IgD-negative memory B cell (primary cell): ENCODE measurements around the gene NRM. TPM values are rescaled to one million over a fixed set of nuclear protein-coding genes. Genes with fewer than 3 reads are reported as not detected.

Experiments used
- H3K27ac Mint-ChIP-seq, 3 donors: one replicate each; pipeline ENCODE4 v1.8.0; 2020 to 2022; ENCODE audit warnings: mild to moderate bottlenecking in 3 of 3, mixed read lengths in 3 of 3, moderate library complexity in 1 of 3
- H3K27me3 Mint-ChIP-seq: one replicate; pipeline ENCODE4 v1.8.0; 2021; ENCODE audit warnings: mixed read lengths
- H3K36me3 Mint-ChIP-seq: one replicate; pipeline ENCODE4 v1.8.0; 2020; ENCODE audit warnings: mild to moderate bottlenecking, mixed read lengths
- H3K4me1 Mint-ChIP-seq, 3 donors: one replicate each; pipeline ENCODE4 v1.8.0; 2020 to 2022; ENCODE audit warnings: mixed read lengths in 3 of 3, mild to moderate bottlenecking in 1 of 3
- H3K4me3 Mint-ChIP-seq, 4 donors: one replicate each; pipeline ENCODE4 v1.8.0; 2020 to 2022; ENCODE audit warnings: mild to moderate bottlenecking in 4 of 4, mixed read lengths in 4 of 4, moderate library complexity in 3 of 4
- H3K9me3 Mint-ChIP-seq, 3 donors: one replicate each; pipeline ENCODE4 v1.8.0; 2020 to 2021; ENCODE audit warnings: mixed read lengths in 3 of 3, mild to moderate bottlenecking in 1 of 3
- polyA plus RNA-seq: library from polyadenylated mRNA; unstranded; fragments of 300-500 nt; fragmentation: Illumina TruSeq; gene quantifications from one replicate; pipeline ENCODE4 v1.2.3, GENCODE V29; 2021

Gene NRM
- polyA plus RNA-seq, 1 donor from 2014 or later, result 56.1 TPM

DNA sequence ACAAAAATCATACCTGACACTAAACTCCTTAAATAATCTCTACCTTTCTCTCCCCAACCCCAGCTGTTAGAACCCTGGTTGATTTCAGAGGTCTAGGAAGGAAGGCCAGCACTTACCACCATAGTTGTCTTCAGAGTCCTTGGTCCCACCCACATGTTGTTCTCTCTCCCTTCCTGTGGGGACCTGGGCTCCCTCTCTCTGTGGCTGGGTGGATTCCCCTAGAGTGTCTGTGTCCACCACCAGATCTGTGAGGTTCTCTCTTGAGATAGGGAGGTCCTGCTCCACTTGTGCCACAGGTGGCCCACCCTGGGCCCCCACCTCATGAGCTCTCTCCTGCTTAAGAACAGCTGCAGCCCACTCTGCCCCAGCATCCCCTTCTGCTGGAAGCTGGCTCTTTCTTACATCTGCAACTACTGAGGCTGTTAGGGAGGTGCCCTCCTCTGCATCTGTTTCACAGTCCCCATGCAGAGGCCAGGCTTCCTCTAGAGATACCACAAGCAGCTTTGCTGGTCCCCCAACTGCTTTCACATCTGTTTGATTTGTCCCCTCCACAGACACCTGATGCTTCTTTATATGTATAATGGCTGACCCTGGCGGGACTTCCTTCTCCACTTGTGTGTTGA is 21.1 kb upstream of the NRM start:
- H3K4me1 Mint-ChIP-seq, result peaks cover 19 to 33% (median 29%) of the 10 kb centered on the region in 3 donors
- H3K27ac Mint-ChIP-seq, result no peak overlapping the region
- no peaks in the 10 kb centered on the region for H3K9me3 Mint-ChIP-seq
- H3K4me3 Mint-ChIP-seq, result peak overlapping the region in 1 of 4 donors; percentile 17
- H3K27me3 Mint-ChIP-seq, result no peaks in the 10 kb centered on the region
- peaks cover 12% of the 10 kb centered on the region for H3K36me3 Mint-ChIP-seq

DNA sequence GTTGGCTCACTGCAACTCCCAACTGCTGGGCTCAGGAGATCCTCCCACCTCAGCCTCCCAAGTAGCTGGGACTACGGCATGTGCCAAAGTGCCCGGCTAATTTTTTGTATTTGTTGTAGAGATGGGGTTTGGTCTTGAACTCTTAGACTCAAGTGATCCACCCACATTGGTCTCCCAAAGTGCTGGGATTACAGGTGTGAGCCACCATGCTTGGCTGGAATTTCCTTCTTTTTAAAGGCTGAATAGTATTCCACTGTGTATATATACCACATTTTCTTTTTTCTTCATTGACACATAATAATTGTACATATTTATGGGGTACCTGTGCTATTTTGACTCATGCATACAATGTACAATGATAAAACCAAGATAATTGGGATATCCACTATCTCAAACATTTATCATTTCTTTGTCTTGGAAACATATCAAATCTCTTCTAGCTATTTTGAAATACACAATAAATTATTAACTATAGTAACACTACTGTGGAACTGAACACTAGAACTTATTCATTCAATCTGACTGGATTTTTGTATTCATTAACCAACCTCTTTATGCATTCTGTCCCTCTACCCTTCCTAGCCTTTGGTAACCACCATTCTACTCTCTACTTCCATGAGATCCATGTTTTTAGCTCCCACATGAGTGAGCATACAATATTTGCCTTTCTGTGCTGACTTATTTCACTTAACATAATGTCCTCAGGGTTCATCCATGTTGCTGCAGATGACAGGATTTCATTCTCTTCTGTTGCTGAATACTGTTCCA is 18.5 kb upstream of the NRM start:
- peaks cover 15 to 16% (median 15%) of the 10 kb centered on the region in 3 donors for H3K4me1 Mint-ChIP-seq
- no peaks in the 10 kb centered on the region for H3K27me3 Mint-ChIP-seq
- H3K27ac Mint-ChIP-seq, result no peak overlapping the region
- no peaks in the 10 kb centered on the region for H3K9me3 Mint-ChIP-seq
- no peak overlapping the region for H3K4me3 Mint-ChIP-seq
- H3K36me3 Mint-ChIP-seq, result peaks cover 10% of the 10 kb centered on the region

DNA sequence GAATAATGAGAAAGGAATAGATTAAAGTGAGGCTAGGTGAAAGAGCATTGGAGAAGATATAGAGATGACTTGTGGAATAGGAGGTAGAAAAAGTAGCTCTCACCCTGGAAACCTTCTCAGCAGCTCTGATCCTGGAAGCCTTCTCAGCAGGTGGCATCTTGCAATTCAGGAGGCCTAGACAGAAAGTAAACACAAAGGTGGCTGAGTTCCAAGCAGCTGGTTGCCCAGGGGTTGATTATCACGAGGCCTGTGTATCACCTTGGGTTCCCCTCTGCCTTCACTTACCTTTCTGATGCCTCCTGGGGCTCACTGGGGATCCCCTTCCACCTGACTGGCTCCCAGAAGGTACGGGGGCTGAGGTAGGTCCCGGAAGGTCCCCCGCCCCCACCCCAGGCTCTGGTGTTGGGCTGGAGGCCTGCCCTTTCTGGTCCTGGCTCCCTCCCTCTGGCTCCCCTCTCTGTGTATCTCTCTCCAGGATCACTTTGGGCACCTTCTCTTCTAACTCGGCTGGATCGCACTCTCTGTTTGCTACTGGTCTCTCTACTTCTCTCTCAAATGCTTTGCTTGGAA is 16.6 kb upstream of the NRM start:
- Mint-ChIP-seq H3K4me1 (peaks cover 8 to 13% (median 11%) of the 10 kb centered on the region in 3 donors), H3K27ac (peak overlapping the region in 1 of 3 donors; percentile 78), H3K9me3 (no peaks in the 10 kb centered on the region), H3K36me3 (peaks cover 10% of the 10 kb centered on the region), H3K27me3 (no peaks in the 10 kb centered on the region), H3K4me3 (no peak overlapping the region)

DNA sequence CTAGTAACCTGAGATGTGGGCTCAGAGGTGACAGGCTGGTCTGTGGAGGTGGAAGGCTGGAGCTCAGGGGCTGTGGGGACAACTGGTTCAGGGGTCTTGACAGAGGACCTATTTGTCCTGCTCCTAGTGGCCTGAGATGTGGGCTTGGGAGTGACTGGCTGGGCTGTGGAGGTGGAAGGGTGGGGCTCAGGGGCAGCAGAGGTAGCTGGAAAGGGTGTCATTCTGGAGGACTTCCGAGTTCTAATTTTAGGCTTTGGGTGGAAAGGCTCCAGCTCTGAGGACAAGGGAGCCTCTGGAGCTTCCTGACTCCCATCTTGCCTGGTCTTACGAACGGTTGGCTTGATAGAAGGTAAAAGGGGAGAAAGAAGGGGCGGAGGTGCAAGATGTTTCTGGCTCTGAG is 14.8 kb upstream of the NRM start:
- peaks cover 8% of the 10 kb centered on the region for H3K36me3 Mint-ChIP-seq
- no peak overlapping the region for H3K4me3 Mint-ChIP-seq
- peaks cover 3 to 5% (median 5%) of the 10 kb centered on the region in 3 donors for H3K4me1 Mint-ChIP-seq
- H3K27ac Mint-ChIP-seq, result no peak overlapping the region
- no peaks in the 10 kb centered on the region for H3K9me3 Mint-ChIP-seq
- H3K27me3 Mint-ChIP-seq, result no peaks in the 10 kb centered on the region

DNA sequence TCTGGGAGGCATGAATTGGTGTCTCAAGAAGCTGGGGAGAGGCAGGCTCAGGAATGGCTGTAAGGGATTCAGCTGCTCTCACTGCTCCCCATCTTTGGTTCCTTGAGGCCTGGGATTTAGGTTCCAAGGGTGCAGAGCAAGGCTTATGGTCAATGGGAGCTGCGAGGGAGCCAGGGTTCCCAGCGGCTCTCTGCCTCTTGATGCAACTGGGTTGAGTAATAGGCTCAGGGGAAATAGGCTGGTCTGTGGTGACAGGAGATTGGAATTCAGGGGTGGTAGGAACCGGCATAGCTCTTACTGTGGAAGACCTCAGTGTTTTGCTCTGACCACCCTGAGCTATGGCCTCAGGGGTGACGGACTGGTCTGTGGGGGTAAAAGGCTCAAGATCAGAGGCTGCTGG is 13.0 kb upstream of the NRM start:
- H3K36me3 Mint-ChIP-seq, result peaks cover 8% of the 10 kb centered on the region
- H3K9me3 Mint-ChIP-seq, result no peaks in the 10 kb centered on the region
- no peaks in the 10 kb centered on the region for H3K27me3 Mint-ChIP-seq
- H3K4me1 Mint-ChIP-seq, result peaks cover 0 to 5% (median 5%) of the 10 kb centered on the region in 3 donors
- H3K27ac Mint-ChIP-seq, result no peak overlapping the region
- H3K4me3 Mint-ChIP-seq, result no peak overlapping the region

DNA sequence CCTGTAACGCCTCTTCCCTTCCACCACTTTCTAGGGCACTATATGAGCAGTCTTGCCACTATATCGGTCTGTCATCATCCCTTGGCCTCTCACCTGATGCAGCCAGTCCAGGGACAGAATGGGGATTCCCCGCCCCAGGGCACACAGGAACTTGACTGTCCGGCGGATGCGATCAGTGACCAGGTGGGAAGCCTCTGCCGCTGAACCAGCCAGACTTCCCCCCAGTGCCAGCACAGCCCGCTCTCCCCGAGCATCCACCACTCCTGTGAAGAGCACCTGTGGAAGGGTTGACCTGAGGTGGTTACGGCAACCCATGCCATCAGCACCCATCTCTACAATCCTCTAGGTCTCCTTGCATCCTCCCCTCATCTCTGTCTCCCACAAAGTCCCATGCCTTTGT is 12.2 kb upstream of the NRM start:
- peaks cover 0 to 5% (median 5%) of the 10 kb centered on the region in 3 donors for H3K4me1 Mint-ChIP-seq
- H3K27ac Mint-ChIP-seq, result no peak overlapping the region
- H3K9me3 Mint-ChIP-seq, result no peaks in the 10 kb centered on the region
- no peak overlapping the region for H3K4me3 Mint-ChIP-seq
- peaks cover 8% of the 10 kb centered on the region for H3K36me3 Mint-ChIP-seq
- H3K27me3 Mint-ChIP-seq, result no peaks in the 10 kb centered on the region

DNA sequence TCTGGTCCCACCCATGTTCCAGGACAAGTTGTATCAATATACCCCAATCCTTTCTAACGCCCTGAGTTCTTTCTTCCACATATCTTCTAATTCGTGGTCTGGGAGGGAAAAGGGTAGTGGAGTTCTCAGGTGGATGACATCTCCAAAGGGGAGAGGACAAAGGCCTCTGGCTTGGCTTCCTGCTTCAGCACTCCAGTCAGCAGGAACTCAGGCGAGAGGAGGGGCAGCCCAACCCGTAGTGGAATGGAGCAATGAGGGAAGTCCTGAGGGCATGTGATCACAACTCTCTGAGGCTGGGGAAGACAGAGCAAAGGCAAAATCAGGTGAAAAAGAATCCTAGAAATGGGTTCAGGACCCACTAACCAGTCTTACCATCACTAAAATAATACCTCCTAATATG is 9.6 kb upstream of the NRM start:
- H3K36me3 Mint-ChIP-seq, result peaks cover 1% of the 10 kb centered on the region
- H3K4me1 Mint-ChIP-seq, result no peaks in the 10 kb centered on the region
- no peaks in the 10 kb centered on the region for H3K27me3 Mint-ChIP-seq
- no peaks in the 10 kb centered on the region for H3K9me3 Mint-ChIP-seq
- no peak overlapping the region for H3K4me3 Mint-ChIP-seq
- H3K27ac Mint-ChIP-seq, result peak overlapping the region in 2 of 3 donors; percentile 59 to 81

DNA sequence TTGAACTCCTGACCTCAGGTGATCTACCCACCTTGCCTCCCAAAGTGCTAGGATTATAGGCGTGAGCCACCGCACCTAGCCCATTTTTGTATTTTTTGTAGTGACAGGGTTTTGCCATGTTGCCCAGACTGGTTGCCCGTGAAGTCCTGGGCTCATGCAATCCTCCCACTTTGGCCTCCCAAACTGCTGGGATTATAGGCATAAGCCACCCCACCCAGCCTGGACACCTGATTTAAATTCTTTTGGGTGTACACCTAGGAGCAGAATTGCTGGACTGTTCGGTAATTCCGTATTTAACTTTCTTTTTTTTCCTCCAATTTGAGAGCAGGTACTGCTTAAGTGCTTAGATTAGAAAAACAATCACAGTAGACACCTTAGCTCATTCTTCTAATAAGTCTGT is 5.6 kb upstream of the NRM start:
- H3K9me3 Mint-ChIP-seq, result no peaks in the 10 kb centered on the region
- H3K4me1 Mint-ChIP-seq, result peaks cover 2 to 6% (median 5%) of the 10 kb centered on the region in 3 donors
- H3K36me3 Mint-ChIP-seq, result no peaks in the 10 kb centered on the region
- no peaks in the 10 kb centered on the region for H3K27me3 Mint-ChIP-seq
- no peak overlapping the region for H3K4me3 Mint-ChIP-seq
- H3K27ac Mint-ChIP-seq, result no peak overlapping the region

DNA sequence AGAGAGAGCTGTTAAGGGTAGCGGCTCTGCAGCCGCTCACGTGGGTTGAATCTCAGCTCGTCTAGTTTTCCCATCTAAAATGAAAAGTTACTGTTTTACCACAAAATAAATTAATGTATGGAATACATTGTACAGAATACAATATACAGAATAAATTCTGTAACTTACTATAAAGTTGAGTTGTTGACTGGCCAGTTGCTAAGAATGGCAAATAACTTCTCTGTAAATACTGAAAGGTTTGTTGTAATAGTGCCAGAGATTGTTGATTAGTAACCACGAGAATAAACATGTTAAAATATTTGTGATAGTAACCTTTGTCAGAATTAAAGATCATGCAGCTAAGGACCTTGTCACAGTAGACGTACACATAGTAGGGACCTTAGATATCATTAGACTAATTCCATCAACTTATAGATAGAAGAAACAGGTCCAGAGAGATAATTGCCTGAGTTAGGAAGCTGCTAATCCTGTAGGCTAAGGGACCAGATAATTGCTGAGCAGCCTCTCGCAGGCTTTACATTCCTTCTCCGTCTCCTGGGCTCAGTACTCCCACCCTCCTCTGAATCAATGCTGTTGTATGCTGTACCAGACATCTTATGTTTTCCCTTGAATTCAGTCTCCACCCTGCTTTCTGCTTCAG is 544 bp upstream of the NRM start:
- Mint-ChIP-seq H3K27me3 (no peaks in the 10 kb centered on the region), H3K9me3 (no peaks in the 10 kb centered on the region), H3K4me3 (peak overlapping the region; percentile 99 to 100 (median 100)), H3K36me3 (peaks cover 3% of the 10 kb centered on the region), H3K27ac (peak overlapping the region; percentile 28 to 100 (median 78)), H3K4me1 (peaks cover 33 to 38% (median 35%) of the 10 kb centered on the region in 3 donors)

DNA sequence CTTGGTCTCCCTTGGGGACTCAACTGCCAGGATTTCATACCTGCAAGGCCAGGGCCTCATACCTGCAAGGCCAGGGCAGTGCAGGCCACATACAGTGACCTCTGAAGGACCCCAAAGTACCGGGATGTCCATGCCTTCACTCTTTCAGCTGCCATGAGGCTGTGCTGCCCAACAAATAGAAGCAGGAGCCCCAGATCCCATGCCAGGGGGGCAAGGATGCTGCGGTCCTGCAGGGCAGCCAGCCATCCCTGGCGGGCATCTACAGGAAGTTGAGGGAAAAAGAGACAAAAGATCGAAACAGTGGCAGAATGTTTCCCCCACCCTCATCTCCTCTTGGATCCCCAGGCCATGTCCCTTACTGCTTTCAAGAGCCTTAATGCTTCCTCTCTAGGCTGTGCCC is 799 bp downstream of the NRM start:
- peaks cover 3% of the 10 kb centered on the region for H3K36me3 Mint-ChIP-seq
- H3K4me1 Mint-ChIP-seq, result peaks cover 33 to 38% (median 35%) of the 10 kb centered on the region in 3 donors
- peak overlapping the region; percentile 98 to 100 (median 98) for H3K27ac Mint-ChIP-seq
- no peaks in the 10 kb centered on the region for H3K27me3 Mint-ChIP-seq
- H3K9me3 Mint-ChIP-seq, result peaks cover 0 to 1% (median 0%) of the 10 kb centered on the region in 3 donors
- H3K4me3 Mint-ChIP-seq, result peak overlapping the region; percentile 99 to 100 (median 100)

DNA sequence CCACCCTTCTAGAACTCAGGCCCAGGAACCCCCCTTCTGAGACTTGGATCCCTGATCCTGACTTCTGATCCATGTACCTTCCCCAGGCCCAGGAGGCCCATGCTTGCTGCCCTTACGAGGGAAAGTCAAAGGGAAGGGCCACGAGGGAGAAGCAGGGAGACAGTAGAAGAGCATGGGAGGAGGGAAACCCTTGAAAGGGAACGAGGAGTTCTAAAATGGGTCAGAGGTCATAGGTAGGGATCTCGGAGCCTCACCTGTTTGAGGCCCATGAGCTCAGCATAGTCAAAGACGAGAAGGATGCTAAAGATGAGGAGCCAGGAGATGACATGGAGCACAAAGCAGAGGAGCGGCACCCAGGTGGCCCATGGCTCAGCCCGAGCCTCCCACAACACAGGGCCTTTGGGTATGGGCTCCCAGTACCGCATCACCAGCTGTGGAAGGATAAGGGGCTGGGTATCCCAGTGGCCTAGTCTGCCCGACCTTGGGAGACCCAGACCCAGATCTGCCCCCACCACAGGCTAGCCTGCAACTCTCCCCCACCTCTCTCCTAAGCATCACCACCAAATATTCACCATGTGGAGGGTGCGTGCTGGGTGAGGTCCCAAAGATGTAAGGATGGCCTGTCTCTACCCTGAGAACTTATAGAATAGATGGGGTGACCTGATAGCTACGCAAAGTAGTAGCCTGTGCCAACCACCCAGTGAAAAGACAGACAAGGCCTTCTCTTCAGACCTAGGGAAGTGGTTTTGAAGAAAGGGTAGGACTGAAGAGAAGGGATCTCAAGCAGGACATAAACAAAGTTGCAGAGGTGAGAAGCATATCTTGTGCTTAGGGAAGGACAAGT is 1.5 kb downstream of the NRM start:
- H3K36me3 Mint-ChIP-seq, result peaks cover 3% of the 10 kb centered on the region
- H3K27me3 Mint-ChIP-seq, result no peaks in the 10 kb centered on the region
- H3K27ac Mint-ChIP-seq, result peak overlapping the region; percentile 98 to 100 (median 98)
- H3K9me3 Mint-ChIP-seq, result peaks cover 0 to 1% (median 0%) of the 10 kb centered on the region in 3 donors
- H3K4me1 Mint-ChIP-seq, result peaks cover 33 to 38% (median 35%) of the 10 kb centered on the region in 3 donors
- H3K4me3 Mint-ChIP-seq, result peak overlapping the region; percentile 99 to 100 (median 100)

DNA sequence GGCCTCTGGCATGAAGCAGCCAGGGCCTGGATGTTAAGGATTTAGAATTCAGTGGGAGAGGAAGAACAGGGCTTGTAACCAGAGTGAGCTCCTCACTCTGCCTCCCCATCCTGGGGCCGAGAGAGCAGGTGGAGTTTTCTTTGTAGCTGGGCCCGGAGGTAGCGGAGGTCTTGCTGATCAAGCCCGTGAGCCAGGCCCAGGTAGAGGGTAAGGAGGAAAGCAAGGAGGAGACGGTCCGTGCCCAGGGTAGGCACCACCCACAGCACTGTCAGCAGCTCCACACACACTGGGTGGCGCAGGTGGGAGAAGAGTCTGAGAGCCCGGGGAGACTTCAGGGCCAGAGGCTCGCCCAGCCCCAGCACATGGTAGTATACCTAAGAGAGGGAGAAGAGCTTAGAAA is 2.2 kb downstream of the NRM start:
- peaks cover 5% of the 10 kb centered on the region for H3K36me3 Mint-ChIP-seq
- peak overlapping the region; percentile 99 to 100 (median 100) for H3K4me3 Mint-ChIP-seq
- peaks cover 0 to 1% (median 0%) of the 10 kb centered on the region in 3 donors for H3K9me3 Mint-ChIP-seq
- H3K4me1 Mint-ChIP-seq, result peaks cover 33 to 38% (median 35%) of the 10 kb centered on the region in 3 donors
- peak overlapping the region; percentile 98 to 100 (median 98) for H3K27ac Mint-ChIP-seq
- H3K27me3 Mint-ChIP-seq, result no peaks in the 10 kb centered on the region

DNA sequence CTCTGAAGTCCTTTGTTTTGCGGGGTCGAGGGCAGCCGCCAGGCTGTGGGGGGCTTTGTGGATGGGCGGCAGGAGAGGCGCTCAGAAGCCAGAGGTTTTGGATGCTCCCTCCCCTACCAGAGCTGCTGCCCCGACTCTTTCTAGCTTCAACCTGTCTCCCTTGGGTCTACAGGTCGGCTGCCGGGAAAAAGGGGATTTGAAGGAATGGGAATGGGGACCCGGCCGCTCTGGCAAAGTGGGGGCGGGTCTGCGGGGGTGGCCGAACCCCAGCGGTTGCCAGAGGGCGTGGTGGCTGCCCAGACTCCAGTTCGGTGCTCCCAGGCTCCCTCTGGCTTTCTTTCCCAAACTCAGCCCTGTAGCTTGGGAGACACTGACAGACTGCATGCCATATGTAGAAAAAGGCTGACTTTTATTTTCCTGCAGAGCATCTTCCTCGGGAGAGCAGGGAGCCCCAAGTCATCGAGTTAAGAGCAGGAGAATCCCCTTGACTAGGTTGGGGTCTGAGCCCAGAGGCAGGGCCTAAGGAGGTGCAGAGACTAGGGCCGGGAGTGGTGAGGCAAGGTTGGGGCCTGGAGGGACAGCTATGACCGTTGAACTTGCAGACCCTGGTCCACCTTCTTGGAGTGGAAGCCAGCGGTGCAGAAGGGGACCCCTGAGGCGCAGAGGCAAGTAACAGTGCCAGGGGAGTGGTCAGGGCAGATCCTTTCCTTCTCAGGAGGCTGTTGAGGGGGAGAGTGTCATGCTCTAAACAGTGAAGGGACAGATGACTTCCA is 2.9 kb downstream of the NRM start:
- H3K4me3 Mint-ChIP-seq, result peak overlapping the region; percentile 99 to 100 (median 100)
- peaks cover 33 to 38% (median 36%) of the 10 kb centered on the region in 3 donors for H3K4me1 Mint-ChIP-seq

More for the DNA sequence above, 2.9 kb downstream of the NRM start:
- no peaks in the 10 kb centered on the region for H3K27me3 Mint-ChIP-seq
- peaks cover 0 to 1% (median 0%) of the 10 kb centered on the region in 3 donors for H3K9me3 Mint-ChIP-seq
- peak overlapping the region; percentile 98 to 100 (median 98) for H3K27ac Mint-ChIP-seq
- H3K36me3 Mint-ChIP-seq, result peaks cover 5% of the 10 kb centered on the region
